ENCODE results near the gene CNOT6.
"Not testable (repeated sequence)": the region's sequence is repeated elsewhere in the genome, so short reads cannot be mapped to it uniquely, and the experiment has no call there.

DNA sequence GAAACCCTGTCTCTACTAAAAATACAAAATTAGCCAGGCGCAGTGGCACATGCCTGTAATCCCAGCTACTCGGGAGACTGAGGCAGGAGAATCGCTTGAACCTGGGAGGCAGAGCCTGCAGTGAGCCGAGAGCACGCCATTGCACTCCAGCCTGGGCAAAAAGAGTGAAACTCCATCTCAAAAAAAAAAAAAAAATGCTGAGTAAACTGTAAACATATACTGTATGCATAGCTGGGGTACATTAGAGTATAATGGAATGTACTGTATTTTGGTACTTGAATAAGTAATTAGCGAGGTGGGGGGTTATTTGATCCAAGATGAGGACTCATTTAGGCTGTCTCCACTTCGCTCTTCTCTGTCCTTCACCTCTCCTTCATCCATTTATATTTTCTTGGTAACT, 3.7 kb downstream of the CNOT6 start:
- TF ChIP-seq ZNF558 (tag by site-specific recombination; IDR thresholded peaks at IDR 0.05): not testable (repeated sequence)
- TF ChIP-seq, protein P1, sequence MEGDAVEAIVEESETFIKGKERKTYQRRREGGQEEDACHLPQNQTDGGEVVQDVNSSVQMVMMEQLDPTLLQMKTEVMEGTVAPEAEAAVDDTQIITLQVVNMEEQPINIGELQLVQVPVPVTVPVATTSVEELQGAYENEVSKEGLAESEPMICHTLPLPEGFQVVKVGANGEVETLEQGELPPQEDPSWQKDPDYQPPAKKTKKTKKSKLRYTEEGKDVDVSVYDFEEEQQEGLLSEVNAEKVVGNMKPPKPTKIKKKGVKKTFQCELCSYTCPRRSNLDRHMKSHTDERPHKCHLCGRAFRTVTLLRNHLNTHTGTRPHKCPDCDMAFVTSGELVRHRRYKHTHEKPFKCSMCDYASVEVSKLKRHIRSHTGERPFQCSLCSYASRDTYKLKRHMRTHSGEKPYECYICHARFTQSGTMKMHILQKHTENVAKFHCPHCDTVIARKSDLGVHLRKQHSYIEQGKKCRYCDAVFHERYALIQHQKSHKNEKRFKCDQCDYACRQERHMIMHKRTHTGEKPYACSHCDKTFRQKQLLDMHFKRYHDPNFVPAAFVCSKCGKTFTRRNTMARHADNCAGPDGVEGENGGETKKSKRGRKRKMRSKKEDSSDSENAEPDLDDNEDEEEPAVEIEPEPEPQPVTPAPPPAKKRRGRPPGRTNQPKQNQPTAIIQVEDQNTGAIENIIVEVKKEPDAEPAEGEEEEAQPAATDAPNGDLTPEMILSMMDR (tag by site-specific recombination; IDR thresholded peaks at IDR 0.05): not testable (repeated sequence)
